ENCODE measurements around the gene MAEL. TPM values are rescaled to one million over a fixed set of nuclear protein-coding genes. Genes with fewer than 3 reads are reported as not detected.

The MAEL gene
- total and polyA plus RNA-seq, 9 donors = 0.27 to 1.1 (median 0.39) TPM

DNA sequence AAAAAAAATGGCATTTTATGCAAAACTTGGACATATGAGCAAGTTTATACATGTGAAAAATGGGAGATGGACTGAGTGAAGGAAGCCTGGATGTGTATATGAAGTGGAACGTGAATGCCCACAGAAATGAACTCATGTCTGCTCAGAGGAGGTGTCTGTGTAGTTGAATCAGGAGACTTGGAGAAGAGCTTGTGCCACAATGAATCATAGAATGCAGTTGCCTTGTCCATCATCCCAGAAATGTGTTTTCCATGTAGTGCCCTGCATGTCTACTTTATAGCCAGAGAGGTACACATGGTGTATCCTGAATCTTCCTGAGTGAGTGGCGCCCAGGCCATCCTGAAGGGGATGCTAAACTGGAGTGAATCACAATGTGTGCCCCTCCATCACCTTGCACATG lies 11.1 kb upstream of the MAEL start:
- no peak overlapping the region for H3K4me3 ChIP-seq (ENCODE audit: low read length)
- 100% methylated on average over 1 of the region's 2 CpGs for WGBS (ENCODE audit: insufficient coverage)
- no peak overlapping the region for H3K27ac ChIP-seq (ENCODE audit: low read length)
- H3K4me1 ChIP-seq (ENCODE audit: control insufficient read depth, insufficient read depth, low read length) = peaks cover 7% of the 10 kb centered on the region
- no peaks in the 10 kb centered on the region for H3K36me3 ChIP-seq (ENCODE audit: control insufficient read depth, insufficient read depth, low read length)
- DNase-seq = no peak
- peaks cover 30% of the 10 kb centered on the region for H3K27me3 ChIP-seq (ENCODE audit: control insufficient read depth, insufficient read depth, low read length)
- H3K9me3 ChIP-seq (replicated peaks; ENCODE audit: control insufficient read depth, low read depth, low read length) = no peaks in the 10 kb centered on the region

DNA sequence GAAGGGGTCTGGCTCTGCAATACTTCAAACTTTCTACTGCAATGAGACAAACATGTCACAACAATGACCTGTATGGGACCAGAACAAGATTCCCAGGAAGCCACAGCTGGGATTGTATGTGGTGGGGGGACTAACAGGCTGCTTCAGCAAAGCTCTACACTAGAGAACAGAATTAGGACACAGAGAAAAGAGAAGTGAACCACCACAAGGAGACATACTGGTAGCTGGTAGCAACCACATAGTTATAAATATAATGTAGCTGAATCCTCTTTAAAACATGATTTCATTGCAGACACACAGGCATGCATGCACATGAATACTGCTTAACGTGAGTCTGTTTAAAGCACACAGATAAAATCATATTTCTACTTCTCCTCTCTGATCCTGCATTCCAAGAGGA lies 10.3 kb upstream of the MAEL start:
- H3K9me3 ChIP-seq (replicated peaks; ENCODE audit: control insufficient read depth, low read depth, low read length) = no peaks in the 10 kb centered on the region
- H3K4me1 ChIP-seq (ENCODE audit: control insufficient read depth, insufficient read depth, low read length) = peaks cover 7% of the 10 kb centered on the region
- H3K36me3 ChIP-seq (ENCODE audit: control insufficient read depth, insufficient read depth, low read length) = no peaks in the 10 kb centered on the region
- 0% methylated on average over 1 of the region's 1 CpG for WGBS (ENCODE audit: insufficient coverage)
- no peak for DNase-seq
- H3K27ac ChIP-seq (ENCODE audit: low read length) = no peak overlapping the region
- peaks cover 23% of the 10 kb centered on the region for H3K27me3 ChIP-seq (ENCODE audit: control insufficient read depth, insufficient read depth, low read length)
- H3K4me3 ChIP-seq (ENCODE audit: low read length) = no peak overlapping the region

DNA sequence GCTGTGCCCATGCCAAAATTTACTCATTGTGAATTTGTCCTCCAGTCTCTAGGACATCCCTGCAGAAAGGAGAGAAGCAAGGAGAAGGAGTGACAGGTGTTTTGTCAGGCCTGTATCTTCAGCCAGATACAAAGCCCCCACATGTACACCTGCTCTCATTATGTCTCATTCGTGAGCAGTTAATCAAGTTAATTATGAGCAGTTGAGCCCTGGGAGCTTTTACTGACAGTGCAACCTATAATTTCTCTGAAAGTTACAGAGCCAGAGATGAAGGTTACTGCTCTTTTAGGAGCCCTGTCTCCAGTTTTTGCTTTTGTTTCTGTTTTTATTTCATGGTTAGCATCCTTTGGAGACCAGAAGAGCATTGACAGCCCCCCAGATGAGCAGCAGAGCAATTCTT lies 8.7 kb upstream of the MAEL start:
- WGBS (ENCODE audit: insufficient coverage) = 40% methylated on average over 1 of the region's 1 CpG
- Histone ChIP-seq H3K27me3 (ENCODE audit: control insufficient read depth, insufficient read depth, low read length) (peaks cover 10% of the 10 kb centered on the region), H3K9me3 (replicated peaks; ENCODE audit: control insufficient read depth, low read depth, low read length) (no peaks in the 10 kb centered on the region), H3K27ac (ENCODE audit: low read length) (no peak overlapping the region), H3K4me1 (ENCODE audit: control insufficient read depth, insufficient read depth, low read length) (no peaks in the 10 kb centered on the region), H3K4me3 (ENCODE audit: low read length) (no peak overlapping the region), H3K36me3 (ENCODE audit: control insufficient read depth, insufficient read depth, low read length) (no peaks in the 10 kb centered on the region)
- DNase-seq = no peak

DNA sequence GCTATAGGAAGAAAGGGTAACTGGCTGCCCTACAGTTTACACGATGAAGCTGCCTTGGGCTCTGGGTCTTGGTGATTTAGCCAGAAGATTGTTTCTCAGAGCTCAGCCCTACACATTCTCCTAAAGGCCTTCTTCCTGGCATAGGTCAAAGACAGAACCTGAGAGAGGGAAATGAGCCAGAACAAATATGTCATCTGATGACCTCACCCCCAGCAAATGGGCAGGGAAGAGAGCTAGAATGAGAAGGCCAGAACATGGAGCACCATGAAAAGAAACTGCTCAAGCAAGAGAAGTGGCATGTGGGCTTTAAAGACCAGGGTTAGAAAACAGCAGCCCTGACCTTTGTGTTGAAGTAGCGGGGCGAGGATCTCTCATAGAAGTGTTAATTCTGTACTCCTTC lies 8.3 kb upstream of the MAEL start:
- H3K27me3 ChIP-seq (ENCODE audit: control insufficient read depth, insufficient read depth, low read length) = peaks cover 8% of the 10 kb centered on the region
- no peak overlapping the region for H3K27ac ChIP-seq (ENCODE audit: low read length)
- H3K4me3 ChIP-seq (ENCODE audit: low read length) = no peak overlapping the region
- H3K4me1 ChIP-seq (ENCODE audit: control insufficient read depth, insufficient read depth, low read length) = no peaks in the 10 kb centered on the region
- no peaks in the 10 kb centered on the region for H3K9me3 ChIP-seq (replicated peaks; ENCODE audit: control insufficient read depth, low read depth, low read length)
- no CpG with 5 or more reads among the region's 3 CpGs for WGBS (ENCODE audit: insufficient coverage)
- no peak for DNase-seq
- H3K36me3 ChIP-seq (ENCODE audit: control insufficient read depth, insufficient read depth, low read length) = no peaks in the 10 kb centered on the region

DNA sequence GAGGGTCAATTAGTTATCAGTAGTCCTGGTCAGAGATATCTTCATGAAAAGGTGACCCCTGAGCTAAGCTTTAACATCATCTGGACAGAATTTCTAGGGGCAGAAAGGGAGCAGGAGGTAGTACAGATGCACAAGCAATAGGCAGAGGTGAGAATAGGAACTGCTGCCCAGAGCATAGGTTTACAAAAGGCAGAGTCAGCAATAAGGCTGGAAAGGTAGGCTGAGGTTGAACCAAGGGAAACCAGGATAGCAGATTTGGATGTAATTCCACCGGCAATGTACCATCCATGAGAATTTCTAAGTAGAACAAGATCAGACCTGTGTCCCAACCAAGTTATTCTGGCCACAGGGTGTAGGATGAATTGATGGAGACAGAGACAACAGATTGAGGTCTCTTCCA lies 7.5 kb upstream of the MAEL start:
- no peak overlapping the region for H3K27ac ChIP-seq (ENCODE audit: low read length)
- H3K4me3 ChIP-seq (ENCODE audit: low read length) = no peak overlapping the region
- H3K36me3 ChIP-seq (ENCODE audit: control insufficient read depth, insufficient read depth, low read length) = no peaks in the 10 kb centered on the region
- WGBS (ENCODE audit: insufficient coverage) = 67% methylated on average over 1 of the region's 1 CpG
- peaks cover 4% of the 10 kb centered on the region for H3K27me3 ChIP-seq (ENCODE audit: control insufficient read depth, insufficient read depth, low read length)
- no peaks in the 10 kb centered on the region for H3K9me3 ChIP-seq (replicated peaks; ENCODE audit: control insufficient read depth, low read depth, low read length)
- no peak for DNase-seq
- H3K4me1 ChIP-seq (ENCODE audit: control insufficient read depth, insufficient read depth, low read length) = no peaks in the 10 kb centered on the region

DNA sequence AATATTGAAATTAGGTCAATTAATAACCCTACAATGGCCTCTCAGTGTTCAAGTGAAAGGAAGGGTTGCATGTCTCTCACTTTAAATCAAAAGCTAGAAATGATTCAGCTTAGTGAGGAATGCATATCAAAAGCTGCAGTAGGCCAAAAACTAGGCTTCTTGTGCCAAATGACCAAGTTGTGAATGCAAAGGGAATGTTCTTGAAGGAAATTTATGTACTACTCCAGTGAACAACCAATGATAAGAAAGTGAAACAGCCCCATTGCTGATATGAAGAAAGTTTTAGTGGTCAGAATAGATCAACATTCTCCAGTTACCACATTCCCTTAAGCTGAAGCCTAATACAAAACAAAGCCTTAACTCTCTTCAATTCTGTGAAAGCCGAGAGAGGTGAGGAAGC lies 10.0 kb downstream of the MAEL start:
- WGBS (ENCODE audit: insufficient coverage) = no CpG with 5 or more reads among the region's 1 CpG
- H3K27me3 ChIP-seq (ENCODE audit: control insufficient read depth, insufficient read depth, low read length) = no peaks in the 10 kb centered on the region
- H3K27ac ChIP-seq (ENCODE audit: low read length) = no peak overlapping the region
- H3K36me3 ChIP-seq (ENCODE audit: control insufficient read depth, insufficient read depth, low read length) = no peaks in the 10 kb centered on the region
- no peak overlapping the region for H3K4me3 ChIP-seq (ENCODE audit: low read length)
- H3K4me1 ChIP-seq (ENCODE audit: control insufficient read depth, insufficient read depth, low read length) = no peaks in the 10 kb centered on the region
- no peaks in the 10 kb centered on the region for H3K9me3 ChIP-seq (replicated peaks; ENCODE audit: control insufficient read depth, low read depth, low read length)
- DNase-seq = no peak

DNA sequence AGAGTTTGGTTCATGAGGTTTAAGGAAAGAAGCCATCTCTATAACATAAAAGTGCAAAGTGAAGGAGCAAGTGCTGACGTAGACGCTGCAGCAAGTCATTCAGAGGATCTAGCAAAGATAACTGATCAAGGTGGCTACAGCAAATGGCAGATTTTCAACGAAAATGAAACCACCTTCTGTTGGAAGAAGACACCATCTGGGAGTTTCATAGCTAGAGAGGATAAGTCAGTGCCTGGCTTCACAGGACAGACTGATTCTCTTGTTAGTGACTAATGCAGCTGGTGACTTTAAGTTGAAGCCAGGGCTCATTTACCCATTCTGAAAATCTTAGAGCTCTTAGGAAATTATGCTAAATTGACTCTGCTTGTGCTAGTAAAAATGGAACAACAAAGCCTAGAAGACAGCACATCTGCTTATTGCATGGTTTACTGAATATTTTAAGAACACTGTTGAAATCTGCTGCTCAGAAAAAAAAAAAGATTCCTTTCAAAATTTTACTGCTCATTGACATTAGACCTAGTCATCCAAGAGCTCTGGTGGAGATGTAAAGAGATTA lies 10.5 kb downstream of the MAEL start:
- H3K27ac ChIP-seq (ENCODE audit: low read length) = no peak overlapping the region
- H3K27me3 ChIP-seq (ENCODE audit: control insufficient read depth, insufficient read depth, low read length) = no peaks in the 10 kb centered on the region
- no peak overlapping the region for H3K4me3 ChIP-seq (ENCODE audit: low read length)
- no peaks in the 10 kb centered on the region for H3K4me1 ChIP-seq (ENCODE audit: control insufficient read depth, insufficient read depth, low read length)
- WGBS (ENCODE audit: insufficient coverage) = 86% methylated on average over 1 of the region's 3 CpGs
- no peaks in the 10 kb centered on the region for H3K9me3 ChIP-seq (replicated peaks; ENCODE audit: control insufficient read depth, low read depth, low read length)
- H3K36me3 ChIP-seq (ENCODE audit: control insufficient read depth, insufficient read depth, low read length) = no peaks in the 10 kb centered on the region
- no peak for DNase-seq

DNA sequence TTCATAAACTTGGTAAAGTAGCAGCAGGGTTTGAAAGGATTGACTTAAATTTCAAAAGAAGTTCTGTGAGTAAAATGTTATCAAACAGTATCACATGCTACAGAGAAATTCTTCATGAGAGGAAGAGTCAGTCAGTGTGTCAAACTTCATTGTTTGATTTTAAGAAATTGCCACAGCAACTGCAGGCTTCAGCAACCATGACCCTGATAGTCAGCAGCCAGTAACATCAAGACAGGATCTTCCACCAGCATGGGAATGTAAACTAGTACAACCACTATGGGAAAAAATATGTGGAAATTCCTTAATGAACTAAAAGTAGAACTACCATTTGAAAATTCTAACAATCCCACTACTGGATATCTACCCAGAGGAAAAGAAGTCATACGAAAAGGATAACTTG lies 11.5 kb downstream of the MAEL start:
- DNase-seq = no peak
- H3K27ac ChIP-seq (ENCODE audit: low read length) = no peak overlapping the region
- H3K4me3 ChIP-seq (ENCODE audit: low read length) = no peak overlapping the region
- no peaks in the 10 kb centered on the region for H3K9me3 ChIP-seq (replicated peaks; ENCODE audit: control insufficient read depth, low read depth, low read length)
- H3K27me3 ChIP-seq (ENCODE audit: control insufficient read depth, insufficient read depth, low read length) = no peaks in the 10 kb centered on the region
- H3K36me3 ChIP-seq (ENCODE audit: control insufficient read depth, insufficient read depth, low read length) = no peaks in the 10 kb centered on the region
- WGBS (ENCODE audit: insufficient coverage) = no CpG with 5 or more reads among the region's 1 CpG
- H3K4me1 ChIP-seq (ENCODE audit: control insufficient read depth, insufficient read depth, low read length) = no peaks in the 10 kb centered on the region

DNA sequence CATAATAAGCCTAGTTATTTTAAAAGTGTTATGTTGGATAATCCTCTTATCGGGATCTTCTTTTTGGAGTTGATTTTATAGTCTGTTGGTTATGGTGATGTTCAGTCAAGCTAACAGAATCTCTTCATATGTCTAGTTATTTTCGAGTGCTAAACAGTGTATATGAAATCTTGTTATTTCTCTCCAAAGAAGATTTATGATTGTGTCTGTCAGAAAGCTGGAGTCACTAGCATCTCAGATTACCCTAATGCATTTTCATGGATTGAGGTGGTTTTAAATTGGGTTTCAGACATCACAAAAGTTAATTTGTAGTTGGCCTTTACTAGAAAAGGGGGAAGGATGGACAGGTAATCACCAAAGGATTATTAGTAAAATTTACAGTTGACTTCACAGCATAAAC lies 13.3 kb downstream of the MAEL start:
- Histone ChIP-seq H3K4me1 (ENCODE audit: control insufficient read depth, insufficient read depth, low read length) (no peaks in the 10 kb centered on the region), H3K27ac (ENCODE audit: low read length) (no peak overlapping the region), H3K36me3 (ENCODE audit: control insufficient read depth, insufficient read depth, low read length) (no peaks in the 10 kb centered on the region), H3K27me3 (ENCODE audit: control insufficient read depth, insufficient read depth, low read length) (no peaks in the 10 kb centered on the region), H3K9me3 (replicated peaks; ENCODE audit: control insufficient read depth, low read depth, low read length) (no peaks in the 10 kb centered on the region), H3K4me3 (ENCODE audit: low read length) (no peak overlapping the region)
- DNase-seq = no peak
- no CpG with 5 or more reads among the region's 2 CpGs for WGBS (ENCODE audit: insufficient coverage)

DNA sequence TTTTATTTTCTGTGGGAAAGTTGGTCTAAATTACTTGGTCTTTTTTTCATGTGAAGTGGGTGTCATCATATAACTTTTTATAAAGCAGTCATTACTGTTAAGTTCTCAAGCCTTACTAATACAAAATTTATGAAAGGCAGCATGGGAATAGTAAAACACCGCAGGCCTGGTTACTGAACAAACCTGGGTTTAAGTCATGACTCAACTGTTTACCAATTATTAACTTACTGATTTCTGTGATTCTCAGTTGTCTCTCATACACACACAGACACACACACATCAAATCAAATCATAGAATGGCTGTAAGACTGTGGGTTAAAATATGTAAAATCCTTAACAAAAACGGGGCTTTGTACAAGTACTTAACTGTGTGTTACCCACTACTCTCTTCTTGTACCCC lies 14.6 kb downstream of the MAEL start:
- Histone ChIP-seq H3K4me3 (ENCODE audit: low read length) (no peak overlapping the region), H3K27me3 (ENCODE audit: control insufficient read depth, insufficient read depth, low read length) (no peaks in the 10 kb centered on the region), H3K9me3 (replicated peaks; ENCODE audit: control insufficient read depth, low read depth, low read length) (no peaks in the 10 kb centered on the region), H3K36me3 (ENCODE audit: control insufficient read depth, insufficient read depth, low read length) (no peaks in the 10 kb centered on the region), H3K4me1 (ENCODE audit: control insufficient read depth, insufficient read depth, low read length) (no peaks in the 10 kb centered on the region), H3K27ac (ENCODE audit: low read length) (no peak overlapping the region)
- no peak for DNase-seq
- WGBS (ENCODE audit: insufficient coverage) = no CpG with 5 or more reads among the region's 2 CpGs

DNA sequence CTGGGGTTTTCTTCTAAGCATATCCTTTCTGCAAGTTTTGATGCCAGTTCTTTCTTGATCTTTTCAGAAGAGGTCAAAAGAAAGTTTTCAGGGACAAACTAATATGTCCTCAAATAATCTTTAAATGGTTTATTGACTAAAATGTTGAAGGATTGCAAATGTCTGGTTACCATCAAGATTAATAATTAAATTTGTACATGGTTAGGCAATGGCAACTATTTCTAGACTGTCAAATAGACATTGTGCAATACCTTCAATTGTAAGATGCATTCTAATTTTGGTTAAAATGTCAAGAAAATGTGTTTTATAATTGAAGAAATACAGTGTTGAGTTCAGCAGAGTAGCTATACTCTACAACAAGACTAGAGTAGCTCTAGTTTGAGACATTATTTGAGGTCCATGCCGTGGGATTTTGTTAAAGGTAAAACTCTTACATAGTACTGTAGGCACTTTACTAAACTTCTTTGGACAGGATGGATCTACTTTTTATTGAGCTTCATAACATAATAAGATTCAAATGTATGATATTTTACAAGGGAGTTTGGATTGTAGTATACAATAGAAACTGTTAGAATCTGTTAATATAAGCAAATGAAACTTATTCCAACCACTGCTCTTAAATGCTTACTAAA lies 22.6 kb downstream of the MAEL start:
- no peaks in the 10 kb centered on the region for H3K27me3 ChIP-seq (ENCODE audit: control insufficient read depth, insufficient read depth, low read length)
- H3K4me1 ChIP-seq (ENCODE audit: control insufficient read depth, insufficient read depth, low read length) = no peaks in the 10 kb centered on the region
- no peak for DNase-seq
- H3K4me3 ChIP-seq (ENCODE audit: low read length) = no peak overlapping the region
- no CpG with 5 or more reads among the region's 1 CpG for WGBS (ENCODE audit: insufficient coverage)
- no peak overlapping the region for H3K27ac ChIP-seq (ENCODE audit: low read length)
- H3K9me3 ChIP-seq (replicated peaks; ENCODE audit: control insufficient read depth, low read depth, low read length) = no peaks in the 10 kb centered on the region
- H3K36me3 ChIP-seq (ENCODE audit: control insufficient read depth, insufficient read depth, low read length) = no peaks in the 10 kb centered on the region
